HepG2 (cell line): ENCODE data around the gene PRR11. TPM values are rescaled to one million over a fixed set of nuclear protein-coding genes. Genes with fewer than 3 reads are reported as not detected.

ENCODE experiments used
- KIAA2018 ChIP-seq: sonication (generic); formaldehyde crosslinking; IDR thresholded peaks from 2 replicates; pipeline ENCODE4 v1.5.0; 2020; ENCODE audit warnings: mild to moderate bottlenecking, missing genetic modification reagents, borderline replicate concordance
- NFIB ChIP-seq: sonication (generic); formaldehyde crosslinking; IDR thresholded peaks from 2 replicates; pipeline ENCODE4 v1.9.0; 2021; ENCODE audit warnings: missing genetic modification reagents, mild to moderate bottlenecking, borderline replicate concordance
- PLRG1 ChIP-seq: fragments of 450-650 bp; conservative IDR thresholded peaks from 2 replicates; pipeline ENCODE4 v1.6.1; 2016
- RAD51 ChIP-seq: fragments of 450-650 bp; IDR thresholded peaks from 2 replicates; pipeline ENCODE4 v1.6.1; 2016; ENCODE audit warnings: borderline replicate concordance
- ZNF180 ChIP-seq: sonication (generic); formaldehyde crosslinking; IDR thresholded peaks from 2 replicates; pipeline ENCODE4 v1.4.0; 2020; ENCODE audit warnings: low read depth, missing genetic modification reagents, borderline replicate concordance
- ZNF549 ChIP-seq: sonication (generic); formaldehyde crosslinking; IDR thresholded peaks from 2 replicates; pipeline ENCODE4 v1.5.0; 2020; ENCODE audit warnings: missing genetic modification reagents
- ZNF567 ChIP-seq: sonication (generic); formaldehyde crosslinking; IDR thresholded peaks from 2 replicates; pipeline ENCODE4 v1.8.1; 2023; ENCODE audit warnings: mild to moderate bottlenecking, missing genetic modification reagents, borderline replicate concordance
- ZNF720 ChIP-seq: sonication (generic); formaldehyde crosslinking; IDR thresholded peaks from 2 replicates; pipeline ENCODE4 v1.4.0; 2020; ENCODE audit warnings: missing genetic modification reagents
- ZNF841 ChIP-seq: sonication (generic); formaldehyde crosslinking; IDR thresholded peaks from 2 replicates; pipeline ENCODE4 v1.8.1; 2023; ENCODE audit warnings: missing genetic modification reagents, borderline replicate concordance
- ZSCAN22 ChIP-seq: sonication (generic); formaldehyde crosslinking; IDR thresholded peaks from 2 replicates; pipeline ENCODE4 v1.4.0; 2020; ENCODE audit warnings: mild to moderate bottlenecking, missing genetic modification reagents
- polyA plus RNA-seq, 8 experiments: library from polyadenylated mRNA; depleted of rRNA in 3 of 8; stranded (reverse) in 7 of 8; unstranded in 1 of 8; fragments of >200 nt; fragmentation: Illumina TruSeq in 4 of 8; extraction: Trizol in 4 of 8; gene quantifications; 2 replicates each; pipeline versions ENCODE4 v1.2.1 to v1.2.3, GENCODE V29; 2011 to 2016; ENCODE audit warnings: low read depth in 4 of 8, missing spikeins in 1 of 8, mixed read lengths in 1 of 8; ENCODE audit not compliant: insufficient read depth in 1 of 8
- total RNA-seq, 5 experiments: library from RNA; depleted of rRNA; stranded (reverse); fragments of >200 nt; fragmentation: Illumina TruSeq; extraction: Trizol; gene quantifications; 2 replicates each; pipeline ENCODE4 v1.2.3, GENCODE V29; 2016; ENCODE audit warnings: low read depth in 1 of 5
- TF ChIP-seq, protein P1 (sequence below): sonication (generic); formaldehyde crosslinking; IDR thresholded peaks from 2 replicates; pipeline ENCODE4 v1.4.0; 2020; ENCODE audit warnings: missing genetic modification reagents, borderline replicate concordance
- TF ChIP-seq, protein P2 (sequence below): sonication (generic); formaldehyde crosslinking; IDR thresholded peaks from 2 replicates; pipeline ENCODE4 v1.5.0; 2020; ENCODE audit warnings: mild to moderate bottlenecking, missing genetic modification reagents
- TF ChIP-seq, protein P3 (sequence below): IDR thresholded peaks from 2 replicates; pipeline ENCODE4 v1.6.1; 2016; ENCODE audit warnings: missing genetic modification reagents, missing compliant biosample characterization

The PRR11 gene
- total and polyA plus RNA-seq, 2 of the 13 experiments (the other 11 are each of a cell fraction or from before 2014, with no cell fraction given) = 35.7 to 39.2 TPM

DNA sequence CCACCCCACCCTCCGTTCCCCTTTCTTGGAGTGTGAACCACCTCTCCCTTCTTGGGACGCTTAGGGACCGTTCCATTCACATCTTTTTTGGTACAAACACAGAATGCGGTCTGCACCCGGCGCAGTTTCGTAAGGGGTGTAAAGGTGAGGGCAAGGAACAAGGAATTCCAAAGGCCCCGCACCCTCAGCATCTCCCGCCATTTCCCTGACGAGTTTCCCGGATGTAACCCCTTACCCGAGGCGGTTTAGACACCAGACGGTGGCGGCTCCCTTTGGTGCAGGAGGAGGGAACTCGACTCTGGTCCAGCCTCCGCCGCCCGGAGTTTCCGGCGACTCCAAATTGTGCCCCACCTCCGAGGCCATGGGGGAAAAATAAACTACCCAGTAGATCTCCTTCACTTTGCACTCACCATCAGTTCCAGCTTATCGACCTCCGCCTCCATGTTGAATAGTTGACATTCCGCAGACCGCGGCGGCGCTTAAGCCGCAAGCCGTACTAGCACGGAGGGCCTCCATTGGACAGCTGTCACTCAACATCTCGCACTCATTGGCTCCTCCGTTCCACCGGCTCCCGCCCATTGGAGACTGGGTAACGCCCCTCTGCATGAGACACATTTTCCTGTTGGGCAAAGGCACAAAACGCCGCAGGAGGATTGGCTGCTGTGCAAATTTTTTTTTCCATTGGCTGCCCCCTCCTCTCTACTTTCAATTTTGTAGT lies 666 bp upstream of the PRR11 start, which contains the start of gene SKA2 (continued):
- TF ChIP-seq, protein P1, sequence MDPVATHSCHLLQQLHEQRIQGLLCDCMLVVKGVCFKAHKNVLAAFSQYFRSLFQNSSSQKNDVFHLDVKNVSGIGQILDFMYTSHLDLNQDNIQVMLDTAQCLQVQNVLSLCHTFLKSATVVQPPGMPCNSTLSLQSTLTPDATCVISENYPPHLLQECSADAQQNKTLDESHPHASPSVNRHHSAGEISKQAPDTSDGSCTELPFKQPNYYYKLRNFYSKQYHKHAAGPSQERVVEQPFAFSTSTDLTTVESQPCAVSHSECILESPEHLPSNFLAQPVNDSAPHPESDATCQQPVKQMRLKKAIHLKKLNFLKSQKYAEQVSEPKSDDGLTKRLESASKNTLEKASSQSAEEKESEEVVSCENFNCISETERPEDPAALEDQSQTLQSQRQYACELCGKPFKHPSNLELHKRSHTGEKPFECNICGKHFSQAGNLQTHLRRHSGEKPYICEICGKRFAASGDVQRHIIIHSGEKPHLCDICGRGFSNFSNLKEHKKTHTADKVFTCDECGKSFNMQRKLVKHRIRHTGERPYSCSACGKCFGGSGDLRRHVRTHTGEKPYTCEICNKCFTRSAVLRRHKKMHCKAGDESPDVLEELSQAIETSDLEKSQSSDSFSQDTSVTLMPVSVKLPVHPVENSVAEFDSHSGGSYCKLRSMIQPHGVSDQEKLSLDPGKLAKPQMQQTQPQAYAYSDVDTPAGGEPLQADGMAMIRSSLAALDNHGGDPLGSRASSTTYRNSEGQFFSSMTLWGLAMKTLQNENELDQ (CRISPR knock-in tag) = no peak
- no peak for TF ChIP-seq ZNF180 (CRISPR knock-in tag)
- no peak for TF ChIP-seq PLRG1
- no peak for TF ChIP-seq ZNF720 (CRISPR knock-in tag)
- no peak for TF ChIP-seq ZNF567 (CRISPR knock-in tag)
- TF ChIP-seq RAD51 = no peak
- TF ChIP-seq NFIB (CRISPR knock-in tag) = no peak
- 0 out of 2 replicates have a peak, but pooled peaks have one; percentile 76 for TF ChIP-seq KIAA2018 (CRISPR knock-in tag)
- TF ChIP-seq ZNF549 (CRISPR knock-in tag) = no peak
- no peak for TF ChIP-seq ZNF841 (CRISPR knock-in tag)
- TF ChIP-seq, protein P2, sequence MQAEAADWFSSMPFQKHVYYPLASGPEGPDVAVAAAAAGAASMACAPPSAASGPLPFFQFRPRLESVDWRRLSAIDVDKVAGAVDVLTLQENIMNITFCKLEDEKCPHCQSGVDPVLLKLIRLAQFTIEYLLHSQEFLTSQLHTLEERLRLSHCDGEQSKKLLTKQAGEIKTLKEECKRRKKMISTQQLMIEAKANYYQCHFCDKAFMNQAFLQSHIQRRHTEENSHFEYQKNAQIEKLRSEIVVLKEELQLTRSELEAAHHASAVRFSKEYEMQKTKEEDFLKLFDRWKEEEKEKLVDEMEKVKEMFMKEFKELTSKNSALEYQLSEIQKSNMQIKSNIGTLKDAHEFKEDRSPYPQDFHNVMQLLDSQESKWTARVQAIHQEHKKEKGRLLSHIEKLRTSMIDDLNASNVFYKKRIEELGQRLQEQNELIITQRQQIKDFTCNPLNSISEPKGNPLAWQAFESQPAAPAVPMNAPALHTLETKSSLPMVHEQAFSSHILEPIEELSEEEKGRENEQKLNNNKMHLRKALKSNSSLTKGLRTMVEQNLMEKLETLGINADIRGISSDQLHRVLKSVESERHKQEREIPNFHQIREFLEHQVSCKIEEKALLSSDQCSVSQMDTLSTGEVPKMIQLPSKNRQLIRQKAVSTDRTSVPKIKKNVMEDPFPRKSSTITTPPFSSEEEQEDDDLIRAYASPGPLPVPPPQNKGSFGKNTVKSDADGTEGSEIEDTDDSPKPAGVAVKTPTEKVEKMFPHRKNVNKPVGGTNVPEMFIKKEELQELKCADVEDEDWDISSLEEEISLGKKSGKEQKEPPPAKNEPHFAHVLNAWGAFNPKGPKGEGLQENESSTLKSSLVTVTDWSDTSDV (CRISPR knock-in tag) = 0 out of 2 replicates have a peak, but pooled peaks have one; percentile 56
- TF ChIP-seq ZSCAN22 (CRISPR knock-in tag) = no peak
- TF ChIP-seq, protein P3, sequence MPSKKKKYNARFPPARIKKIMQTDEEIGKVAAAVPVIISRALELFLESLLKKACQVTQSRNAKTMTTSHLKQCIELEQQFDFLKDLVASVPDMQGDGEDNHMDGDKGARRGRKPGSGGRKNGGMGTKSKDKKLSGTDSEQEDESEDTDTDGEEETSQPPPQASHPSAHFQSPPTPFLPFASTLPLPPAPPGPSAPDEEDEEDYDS = peak; percentile 93
